PC-3 (cell line): ENCODE results near the gene KANK4.

ENCODE experiments used
- EZH2 ChIP-seq: fragments of 300-600 bp; sonication (generic); IDR thresholded peaks from one replicate; pipeline ENCODE4 v1.6.1; 2017; ENCODE audit warnings: antibody characterized with exemption, mild to moderate bottlenecking, low read length; ENCODE audit not compliant: unreplicated experiment
- TF ChIP-seq, protein P1 (sequence below): fragments of 300-600 bp; sonication (generic); conservative IDR thresholded peaks from 2 replicates; pipeline ENCODE4 v1.5.1; 2017; ENCODE audit warnings: antibody characterized with exemption, low read depth, mild to moderate bottlenecking, low read length

DNA sequence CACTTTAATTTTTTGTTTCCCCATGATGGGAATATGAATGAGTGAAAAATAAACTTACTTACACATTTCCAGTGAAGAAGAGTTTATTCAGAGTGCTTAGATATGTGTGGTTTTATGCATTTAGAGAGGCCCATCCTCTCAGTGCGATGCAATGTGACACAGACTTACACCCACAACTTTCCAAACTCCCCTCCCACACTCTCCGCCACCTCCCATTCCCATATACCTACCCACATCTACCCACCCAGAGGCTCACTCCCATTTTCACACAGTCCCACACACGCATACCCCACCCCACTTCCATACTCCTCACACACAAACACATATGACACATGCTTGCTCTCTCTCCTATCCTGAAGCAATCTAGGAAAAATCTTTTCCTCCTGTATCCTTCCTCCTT is 21.9 kb upstream of the KANK4 start:
- TF ChIP-seq, protein P1, sequence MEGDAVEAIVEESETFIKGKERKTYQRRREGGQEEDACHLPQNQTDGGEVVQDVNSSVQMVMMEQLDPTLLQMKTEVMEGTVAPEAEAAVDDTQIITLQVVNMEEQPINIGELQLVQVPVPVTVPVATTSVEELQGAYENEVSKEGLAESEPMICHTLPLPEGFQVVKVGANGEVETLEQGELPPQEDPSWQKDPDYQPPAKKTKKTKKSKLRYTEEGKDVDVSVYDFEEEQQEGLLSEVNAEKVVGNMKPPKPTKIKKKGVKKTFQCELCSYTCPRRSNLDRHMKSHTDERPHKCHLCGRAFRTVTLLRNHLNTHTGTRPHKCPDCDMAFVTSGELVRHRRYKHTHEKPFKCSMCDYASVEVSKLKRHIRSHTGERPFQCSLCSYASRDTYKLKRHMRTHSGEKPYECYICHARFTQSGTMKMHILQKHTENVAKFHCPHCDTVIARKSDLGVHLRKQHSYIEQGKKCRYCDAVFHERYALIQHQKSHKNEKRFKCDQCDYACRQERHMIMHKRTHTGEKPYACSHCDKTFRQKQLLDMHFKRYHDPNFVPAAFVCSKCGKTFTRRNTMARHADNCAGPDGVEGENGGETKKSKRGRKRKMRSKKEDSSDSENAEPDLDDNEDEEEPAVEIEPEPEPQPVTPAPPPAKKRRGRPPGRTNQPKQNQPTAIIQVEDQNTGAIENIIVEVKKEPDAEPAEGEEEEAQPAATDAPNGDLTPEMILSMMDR: no peak
- TF ChIP-seq EZH2: no peak
